Adrenal gland (tissue), 5 donors: ENCODE data around the gene KAT6B.

Experiments used
- CTCF ChIP-seq, 6 experiments: fragments of 450-650 bp in 4 of 6; fragments of 200-600 bp in 2 of 6; sonication (generic) in 1 of 6; IDR thresholded peaks; 1 replicate in 5 of 6; 2 replicates in 1 of 6; pipeline versions ENCODE4 v1.5.1 to v1.8.0; 2016 to 2021; ENCODE audit warnings: antibody characterized with exemption in 6 of 6, mild to moderate bottlenecking in 2 of 6, moderate library complexity in 1 of 6
- POLR2A ChIP-seq, 2 donors: fragments of 450-650 bp; IDR thresholded peaks; one replicate each; pipeline ENCODE4 v1.6.1; 2017; ENCODE audit warnings: antibody characterized with exemption in 2 of 2, mild to moderate bottlenecking in 2 of 2, moderate library complexity in 1 of 2
- donor health status: DM: no; HTN: no; CAD: no.

GRCh38 chr10:74851831-74852230, 25.4 kb downstream of the KAT6B start:
- TF ChIP-seq CTCF (IDR thresholded peaks at IDR 0.05) (no peak), POLR2A (IDR thresholded peaks at IDR 0.05) (no peak)
